Astrocyte (in vitro differentiated cells and primary cell): ENCODE measurements around the gene RALGPS1. TPM values are rescaled to one million over a fixed set of nuclear protein-coding genes. Genes with fewer than 3 reads are reported as not detected.

Source experiments
- DNase-seq: peaks from one replicate; pipeline ENCODE4 v3.0.0-alpha.2; 2010; ENCODE audit warnings: low read depth
- FAIRE-seq: peaks from 2 replicates; lab custom pipeline; 2011; peaks lifted over from hg19 to GRCh38; lab: Jason Lieb, UNC
- H2AFZ ChIP-seq: 2 replicates; pipeline ENCODE4 v1.6.0; 2012; ENCODE audit warnings: low read depth, low read length, inconsistent platforms
- H3K27ac ChIP-seq: 2 replicates; pipeline ENCODE4 v1.5.1; 2011; ENCODE audit warnings: low read depth, low read length, inconsistent platforms
- H3K27me3 ChIP-seq: 2 replicates; pipeline ENCODE4 v1.6.0; 2011; ENCODE audit warnings: low read length, inconsistent platforms; ENCODE audit not compliant: insufficient read depth
- H3K36me3 ChIP-seq: 2 replicates; pipeline ENCODE4 v1.5.1; 2011; ENCODE audit warnings: low read length, inconsistent platforms; ENCODE audit not compliant: insufficient read depth
- H3K4me1 ChIP-seq: 2 replicates; pipeline ENCODE4 v1.5.1; 2011; ENCODE audit warnings: low read length, inconsistent platforms; ENCODE audit not compliant: insufficient read depth
- H3K4me2 ChIP-seq: 2 replicates; pipeline ENCODE4 v1.6.0; 2012; ENCODE audit warnings: low read length, inconsistent platforms
- H3K4me3 ChIP-seq: 2 replicates; pipeline ENCODE4 v1.5.1; 2011; ENCODE audit warnings: low read depth, mild to moderate bottlenecking, low read length, inconsistent platforms; ENCODE audit not compliant: insufficient read depth
- H3K79me2 ChIP-seq: 2 replicates; pipeline ENCODE4 v1.6.0; 2012; ENCODE audit warnings: mild to moderate bottlenecking, low read length, inconsistent platforms; ENCODE audit not compliant: insufficient read depth
- H3K9ac ChIP-seq: 2 replicates; pipeline ENCODE4 v1.6.0; 2012; ENCODE audit warnings: mild to moderate bottlenecking, low read length, inconsistent platforms
- H3K9me3 ChIP-seq: 2 replicates; pipeline ENCODE4 v1.5.1; 2012; ENCODE audit warnings: low read depth, mild to moderate bottlenecking, low read length, inconsistent platforms; ENCODE audit not compliant: insufficient read depth
- H4K20me1 ChIP-seq: 2 replicates; pipeline ENCODE4 v1.6.0; 2012; ENCODE audit warnings: low read length, inconsistent platforms; ENCODE audit not compliant: insufficient read depth
- H3K27ac Mint-ChIP-seq: one replicate; pipeline ENCODE4 v1.8.0; 2021; ENCODE audit warnings: mild to moderate bottlenecking, mixed read lengths; ENCODE audit not compliant: unreplicated experiment
- H3K27me3 Mint-ChIP-seq: one replicate; pipeline ENCODE4 v1.8.0; 2021; ENCODE audit warnings: low read depth, mixed read lengths; ENCODE audit not compliant: unreplicated experiment
- H3K36me3 Mint-ChIP-seq: one replicate; pipeline ENCODE4 v1.8.0; 2021; ENCODE audit warnings: low read depth, mixed read lengths; ENCODE audit not compliant: unreplicated experiment
- H3K4me1 Mint-ChIP-seq: one replicate; pipeline ENCODE4 v1.8.0; 2021; ENCODE audit warnings: low read depth, mixed read lengths; ENCODE audit not compliant: unreplicated experiment
- H3K4me3 Mint-ChIP-seq: one replicate; pipeline ENCODE4 v1.8.0; 2021; ENCODE audit warnings: mild to moderate bottlenecking, moderate library complexity, mixed read lengths; ENCODE audit not compliant: unreplicated experiment
- H3K9me3 Mint-ChIP-seq: one replicate; pipeline ENCODE4 v1.8.0; 2021; ENCODE audit warnings: mild to moderate bottlenecking, mixed read lengths; ENCODE audit not compliant: unreplicated experiment
- CTCF ChIP-seq: IDR thresholded peaks from 2 replicates; pipeline ENCODE4 v1.5.1; 2011; ENCODE audit warnings: low read depth, mild to moderate bottlenecking, inconsistent platforms, low read length, moderate library complexity; ENCODE audit not compliant: insufficient read depth
- EZH2 ChIP-seq: IDR thresholded peaks from 2 replicates; pipeline ENCODE4 v1.6.1; 2012; ENCODE audit warnings: mild to moderate bottlenecking, low read length, inconsistent platforms; ENCODE audit not compliant: insufficient read depth
- total RNA-seq: library from RNA; stranded (reverse); gene quantifications from 2 replicates; pipeline ENCODE4 v1.2.1, GENCODE V29; 2021

Gene RALGPS1
- total RNA-seq, 1 donor from 2014 or later = 2.8 TPM

- H3K4me3 Mint-ChIP-seq = no peak overlapping the region
- peaks cover 2% of the 10 kb centered on the region for H3K36me3 Mint-ChIP-seq
- no peak overlapping the region for H3K27ac Mint-ChIP-seq
- Histone ChIP-seq H3K4me2 (no peak overlapping the region), H2AFZ (no peak overlapping the region), H3K27me3 (no peaks in the 10 kb centered on the region), H3K79me2 (no peaks in the 10 kb centered on the region), H3K9ac (no peak overlapping the region), H4K20me1 (no peaks in the 10 kb centered on the region), H3K36me3 (no peaks in the 10 kb centered on the region), H3K27ac (no peak overlapping the region), H3K4me1 (no peaks in the 10 kb centered on the region), H3K4me3 (no peak overlapping the region), H3K9me3 (no peaks in the 10 kb centered on the region)
- no peak for DNase-seq
- H3K27me3 Mint-ChIP-seq = peaks cover 3% of the 10 kb centered on the region
- no peaks in the 10 kb centered on the region for H3K4me1 Mint-ChIP-seq
- FAIRE-seq = no peak
- TF ChIP-seq CTCF (no peak), EZH2 (no peak)
- no peaks in the 10 kb centered on the region for H3K9me3 Mint-ChIP-seq
Observed at GRCh38 chr9:127229691-127230417, 315.3 kb downstream of the RALGPS1 start.

- H4K20me1 ChIP-seq = no peaks in the 10 kb centered on the region
Observed at GRCh38 chr9:127231666-127232065, 317.1 kb downstream of the RALGPS1 start.

More at GRCh38 chr9:127231666-127232065, 317.1 kb downstream of the RALGPS1 start:
- no peaks in the 10 kb centered on the region for H3K9me3 ChIP-seq
- no peak overlapping the region for H2AFZ ChIP-seq
- no peak for FAIRE-seq
- no peak overlapping the region for H3K4me3 ChIP-seq
- no peak overlapping the region for H3K27ac ChIP-seq
- Mint-ChIP-seq H3K27ac (no peak overlapping the region), H3K36me3 (peaks cover 2% of the 10 kb centered on the region), H3K9me3 (no peaks in the 10 kb centered on the region), H3K4me3 (no peak overlapping the region), H3K4me1 (no peaks in the 10 kb centered on the region), H3K27me3 (no peaks in the 10 kb centered on the region)
- H3K4me1 ChIP-seq = no peaks in the 10 kb centered on the region
- H3K9ac ChIP-seq = no peak overlapping the region
- no peaks in the 10 kb centered on the region for H3K79me2 ChIP-seq
- H3K36me3 ChIP-seq = no peaks in the 10 kb centered on the region
- no peaks in the 10 kb centered on the region for H3K27me3 ChIP-seq
- H3K4me2 ChIP-seq = no peak overlapping the region
- DNase-seq = no peak
- TF ChIP-seq CTCF (no peak), EZH2 (no peak)
